ENCODE measurements around the gene TMEM109.
"Not testable (repeated sequence)": the region's sequence is repeated elsewhere in the genome, so short reads cannot be mapped to it uniquely, and the experiment has no call there.

TMEM109 gene

GRCh38 chr11:60897496-60897895, 16.5 kb upstream of the TMEM109 start:
- Histone ChIP-seq H3K4me3 (no peak overlapping the region), H3K9me3 (no peaks in the 10 kb centered on the region), H3K27ac (no peak overlapping the region), H3K4me2 (no peak overlapping the region), H3K27me3 (no peaks in the 10 kb centered on the region), H3K9ac (no peak overlapping the region), H3K36me3 (peaks cover 99% of the 10 kb centered on the region), H4K20me1 (peaks cover 40% of the 10 kb centered on the region), H3K4me1 (no peaks in the 10 kb centered on the region)
- no peak for TF ChIP-seq Cebpa-rat (IDR thresholded peaks at IDR 0.05)

GRCh38 chr11:60899046-60899936, 14.7 kb upstream of the TMEM109 start:
- TF ChIP-seq Cebpa-rat (IDR thresholded peaks at IDR 0.05), result no peak

DNA sequence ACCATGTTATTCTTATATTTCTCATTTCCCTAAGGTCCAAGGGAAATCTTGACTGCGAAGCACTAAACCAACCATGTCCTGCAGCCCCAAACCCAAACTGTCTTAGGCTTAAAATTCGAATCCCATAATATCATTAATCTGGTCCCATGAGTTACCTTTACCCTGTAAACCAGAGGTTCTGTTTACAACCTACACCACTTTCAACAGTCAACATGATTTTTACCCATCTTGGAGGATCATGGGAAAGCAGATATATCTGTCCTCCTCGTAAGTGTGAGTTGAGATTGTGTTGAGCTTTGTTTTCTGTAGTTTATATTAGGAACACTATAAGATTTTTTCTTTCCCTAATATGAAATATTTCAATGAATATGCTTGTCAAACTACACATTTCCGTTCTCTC, 14.0 kb upstream of the TMEM109 start:
- Histone ChIP-seq H3K4me2 (no peak overlapping the region), H3K27me3 (no peaks in the 10 kb centered on the region), H4K20me1 (peaks cover 64% of the 10 kb centered on the region), H3K9me3 (no peaks in the 10 kb centered on the region), H3K4me3 (no peak overlapping the region), H3K4me1 (peaks cover 16% of the 10 kb centered on the region), H3K27ac (no peak overlapping the region), H3K9ac (no peak overlapping the region), H3K36me3 (peaks cover 96% of the 10 kb centered on the region)
- TF ChIP-seq Cebpa-rat (IDR thresholded peaks at IDR 0.05), result no peak

More at GRCh38 chr11:60899046-60899936, 14.7 kb upstream of the TMEM109 start:
- H3K9ac ChIP-seq, result no peak overlapping the region
- H3K27me3 ChIP-seq, result no peaks in the 10 kb centered on the region
- H3K4me3 ChIP-seq, result no peak overlapping the region
- peaks cover 9% of the 10 kb centered on the region for H3K4me1 ChIP-seq
- peaks cover 98% of the 10 kb centered on the region for H3K36me3 ChIP-seq
- H3K4me2 ChIP-seq, result no peak overlapping the region
- H3K27ac ChIP-seq, result no peak overlapping the region
- H3K9me3 ChIP-seq, result no peaks in the 10 kb centered on the region
- peaks cover 58% of the 10 kb centered on the region for H4K20me1 ChIP-seq

GRCh38 chr11:60900673-60901404, 13.1 kb upstream of the TMEM109 start:
- no peak overlapping the region for H3K4me2 ChIP-seq
- no peaks in the 10 kb centered on the region for H3K9me3 ChIP-seq
- H3K27me3 ChIP-seq, result no peaks in the 10 kb centered on the region
- peaks cover 23% of the 10 kb centered on the region for H3K4me1 ChIP-seq
- H3K9ac ChIP-seq, result 0 out of 2 replicates have a peak overlapping the region, but pooled peaks have one; percentile 6
- no peak overlapping the region for H3K27ac ChIP-seq
- no peak overlapping the region for H3K4me3 ChIP-seq
- peaks cover 88% of the 10 kb centered on the region for H3K36me3 ChIP-seq
- TF ChIP-seq Cebpa-rat (IDR thresholded peaks at IDR 0.05), result no peak
- peaks cover 73% of the 10 kb centered on the region for H4K20me1 ChIP-seq

DNA sequence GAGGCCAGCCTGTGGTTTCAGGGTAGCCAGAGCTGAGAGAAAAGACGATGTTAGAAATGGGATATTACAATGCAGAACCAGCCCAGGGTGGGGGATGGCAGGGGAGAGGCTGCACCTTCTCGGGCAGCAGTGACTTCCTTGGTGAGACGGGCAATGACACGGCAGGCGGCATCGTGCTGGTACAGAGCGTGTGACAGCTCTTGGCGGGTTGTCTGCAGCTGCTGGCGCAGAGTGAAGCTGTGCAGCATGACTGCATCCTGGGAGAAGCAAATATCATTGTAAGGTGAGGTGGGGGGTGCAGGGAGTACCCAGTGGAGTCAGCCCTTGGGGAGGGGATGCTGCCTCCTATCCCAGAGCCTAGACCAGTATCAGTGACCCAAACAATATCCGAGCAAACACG, 11.3 kb upstream of the TMEM109 start:
- H4K20me1 ChIP-seq, result peaks cover 73% of the 10 kb centered on the region
- no peak overlapping the region for H3K27ac ChIP-seq
- H3K9ac ChIP-seq, result no peak overlapping the region; the same call in 1 of the 2 replicates
- H3K36me3 ChIP-seq, result peaks cover 70% of the 10 kb centered on the region
- no peak overlapping the region for H3K4me2 ChIP-seq
- no peaks in the 10 kb centered on the region for H3K9me3 ChIP-seq
- no peak overlapping the region for H3K4me3 ChIP-seq
- peaks cover 31% of the 10 kb centered on the region for H3K4me1 ChIP-seq
- no peaks in the 10 kb centered on the region for H3K27me3 ChIP-seq
- TF ChIP-seq Cebpa-rat (IDR thresholded peaks at IDR 0.05), result no peak

DNA sequence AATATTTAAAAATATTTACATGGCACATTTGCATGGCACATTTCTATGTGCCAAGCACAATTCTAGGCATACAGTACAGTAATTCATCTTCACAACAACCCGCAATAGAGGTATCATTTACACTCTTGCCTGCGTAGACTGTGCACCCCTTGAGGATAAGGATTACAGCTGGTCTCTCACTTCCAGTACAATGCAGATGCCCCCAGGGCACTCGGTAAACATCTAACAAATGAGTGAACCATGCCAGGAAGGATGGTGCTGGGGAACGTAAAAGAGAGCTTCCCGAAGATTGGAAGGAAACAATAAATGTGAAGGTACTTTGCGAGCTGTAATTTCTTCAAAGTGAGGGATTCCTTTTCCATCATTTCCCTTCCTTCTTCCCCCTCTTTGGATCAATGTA, 8.9 kb upstream of the TMEM109 start:
- H3K9me3 ChIP-seq, result peaks cover 9% of the 10 kb centered on the region
- H3K27me3 ChIP-seq, result no peaks in the 10 kb centered on the region
- H3K9ac ChIP-seq, result peak overlapping the region; percentile 92
- peaks cover 58% of the 10 kb centered on the region for H4K20me1 ChIP-seq
- TF ChIP-seq Cebpa-rat (IDR thresholded peaks at IDR 0.05), result no peak
- peak overlapping the region; percentile 94 for H3K4me2 ChIP-seq
- peak overlapping the region; percentile 95 for H3K27ac ChIP-seq
- H3K36me3 ChIP-seq, result peaks cover 46% of the 10 kb centered on the region
- peak overlapping the region; percentile 77 for H3K4me3 ChIP-seq
- peaks cover 36% of the 10 kb centered on the region for H3K4me1 ChIP-seq

DNA sequence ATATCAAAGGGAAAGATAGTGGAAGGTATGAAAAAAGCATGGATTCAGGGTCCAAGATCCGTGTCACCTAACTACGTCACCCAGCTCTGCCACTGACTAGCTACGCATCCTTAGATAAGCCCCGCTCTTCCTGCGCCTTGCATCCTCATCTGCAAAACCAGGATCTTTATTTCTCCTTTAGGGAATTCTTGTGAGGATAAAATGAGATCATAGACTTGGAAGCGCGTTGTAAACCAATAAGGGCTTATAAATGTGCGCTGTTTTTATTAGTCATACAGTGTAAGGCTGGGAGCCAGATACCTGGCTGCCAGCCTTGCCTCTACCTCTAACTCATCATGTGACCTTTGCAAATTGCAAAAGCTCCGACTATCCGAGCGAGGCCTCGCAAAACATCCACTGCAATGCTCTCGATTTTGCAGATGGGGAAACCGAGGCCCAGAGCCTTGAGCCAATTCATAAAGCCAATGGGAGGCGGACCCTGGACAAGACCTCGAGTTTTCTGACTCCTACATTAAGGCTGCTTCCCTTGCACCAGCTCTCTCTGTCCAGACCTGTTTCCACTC, 8.3 kb upstream of the TMEM109 start:
- TF ChIP-seq Cebpa-rat (IDR thresholded peaks at IDR 0.05), result no peak
- H3K9me3 ChIP-seq, result peaks cover 10% of the 10 kb centered on the region
- peak overlapping the region; percentile 92 for H3K9ac ChIP-seq
- H3K4me2 ChIP-seq, result peak overlapping the region; percentile 94
- H3K36me3 ChIP-seq, result peaks cover 40% of the 10 kb centered on the region
- H3K4me3 ChIP-seq, result peak overlapping the region; percentile 77
- H3K27me3 ChIP-seq, result no peaks in the 10 kb centered on the region
- H3K27ac ChIP-seq, result peak overlapping the region; percentile 95
- peaks cover 52% of the 10 kb centered on the region for H4K20me1 ChIP-seq
- peaks cover 42% of the 10 kb centered on the region for H3K4me1 ChIP-seq

GRCh38 chr11:60906132-60906972, 7.6 kb upstream of the TMEM109 start, which contains the start of gene PRPF19:
PRPF19 (minus strand) TSS chr11:60906585; CDS start chr11:60906382, 203 bp downstream.
- Histone ChIP-seq H3K4me2 (peak within 1 kb of the TSS; percentile 94), H3K9ac (peak within 1 kb of the TSS; percentile 92), H3K27me3 (no peaks in the 10 kb centered on the region), H3K27ac (peak within 1 kb of the TSS; percentile 95), H3K4me1 (peaks cover 49% of the 10 kb centered on the region), H3K36me3 (peaks cover 33% of the 10 kb centered on the region), H3K9me3 (peaks cover 10% of the 10 kb centered on the region), H3K4me3 (peak within 1 kb of the TSS; percentile 77), H4K20me1 (peaks cover 45% of the 10 kb centered on the region)
- TF ChIP-seq Cebpa-rat (IDR thresholded peaks at IDR 0.05), result no peak

GRCh38 chr11:60908803-60909202, 5.2 kb upstream of the TMEM109 start:
- Histone ChIP-seq H3K36me3 (peaks cover 9% of the 10 kb centered on the region), H4K20me1 (peaks cover 20% of the 10 kb centered on the region), H3K4me3 (no peak overlapping the region), H3K4me2 (no peak overlapping the region), H3K27ac (no peak overlapping the region), H3K27me3 (no peaks in the 10 kb centered on the region), H3K4me1 (peaks cover 68% of the 10 kb centered on the region), H3K9me3 (peaks cover 10% of the 10 kb centered on the region), H3K9ac (no peak overlapping the region)
- TF ChIP-seq Cebpa-rat (IDR thresholded peaks at IDR 0.05), result no peak

GRCh38 chr11:60909680-60910280, 4.2 kb upstream of the TMEM109 start:
- Histone ChIP-seq H3K4me3 (0 out of 2 replicates have a peak overlapping the region, but pooled peaks have one; percentile 0), H3K27ac (peak overlapping the region; percentile 65), H3K9me3 (peaks cover 10% of the 10 kb centered on the region), H4K20me1 (peaks cover 10% of the 10 kb centered on the region), H3K4me1 (peaks cover 58% of the 10 kb centered on the region), H3K4me2 (peak overlapping the region; percentile 94)
- H3K27me3 ChIP-seq, H3K36me3 ChIP-seq, H3K9ac ChIP-seq: not testable (repeated sequence)
